HCT116 (cell line): ENCODE measurements around the gene TMEM143. TPM values are rescaled to one million over a fixed set of nuclear protein-coding genes. Genes with fewer than 3 reads are reported as not detected.
A peak's percentile ranks its signal among the peaks of the same experiment; 100 is the strongest.

Experiments used
- ATAC-seq: fragments of 200-7000 bp; cut with Tn5 transposase; 2 replicates; pipeline ENCODE4 v1.9.1; 2020; ENCODE audit warnings: mild to moderate bottlenecking, moderate library complexity
- BruUV-seq: library from RNA; stranded (reverse); fragments of 400-500 nt; replicated peaks from 2 replicates; lab custom pipeline; 2021; lab: Mats Ljungman, UMichigan
- CTCF ChIA-PET: fragments of 300-600 bp; sonication (Branson Sonifier 250); formaldehyde crosslinking; loops from one replicate; lab custom pipeline; 2021; ENCODE audit warnings: antibody characterized with exemption; lab: Charles Lee
- POLR2A ChIA-PET: fragments of 300-600, 350-600 bp; sonication (Branson Sonifier 250); formaldehyde crosslinking; loops from one replicate; lab custom pipeline; 2021; ENCODE audit warnings: antibody characterized with exemption; lab: Charles Lee
- RAD21 ChIA-PET, 2 experiments: fragments of 300-600 bp; sonication (Branson Sonifier 250); formaldehyde crosslinking; loops; one replicate each; lab custom pipeline; 2023; ENCODE audit warnings: low total read pairs in 2 of 2; ENCODE audit not compliant: uncharacterized antibody in 2 of 2, unreplicated experiment in 2 of 2, low non-redundant PET in 1 of 2; lab: Charles Lee
- DNase-seq: peaks from one replicate; pipeline ENCODE4 v3.0.0-alpha.2; 2010; ENCODE audit warnings: low read depth, low spot score
- H2AFZ ChIP-seq: fragments of 200-600 bp; shearing (Covaris generic), sonication (generic); 2 replicates; pipeline ENCODE4 v1.6.1; 2017; ENCODE audit warnings: low read depth, mixed run types, mixed read lengths, antibody characterized with exemption, low read length; ENCODE audit not compliant: poor library complexity, severe bottlenecking
- H3K27ac ChIP-seq: 2 replicates; pipeline ENCODE4 v1.5.1; 2012; ENCODE audit warnings: low read depth, low read length
- H3K27me3 ChIP-seq: fragments of 200-600 bp; sonication (generic); 2 replicates; pipeline ENCODE4 v1.6.1; 2016; ENCODE audit warnings: mixed run types, low read length, mixed read lengths; ENCODE audit not compliant: insufficient read depth
- H3K36me3 ChIP-seq, 2 experiments: fragments of 200-500 bp in 1 of 2; fragments of 200-600 bp in 1 of 2; sonication (Bioruptor generic) in 1 of 2; sonication (generic) in 1 of 2; 2 replicates each; pipeline versions ENCODE4 v1.5.1 to v1.6.1; 2014 to 2016; ENCODE audit warnings: low read length in 2 of 2, inconsistent platforms in 1 of 2, mixed read lengths in 1 of 2, mixed run types in 1 of 2; ENCODE audit not compliant: insufficient read depth in 2 of 2, control insufficient read depth in 1 of 2
- H3K4me1 ChIP-seq, 2 experiments: fragments of 200-600 bp in 1 of 2; sonication (generic) in 1 of 2; 2 replicates each; pipeline versions ENCODE4 v1.5.1 to v1.6.1; 2012 to 2017; ENCODE audit warnings: low read length in 2 of 2, inconsistent platforms in 1 of 2, mild to moderate bottlenecking in 1 of 2, mixed read lengths in 1 of 2, mixed run types in 1 of 2, moderate library complexity in 1 of 2; ENCODE audit not compliant: insufficient read depth in 2 of 2, control insufficient read depth in 1 of 2
- H3K4me2 ChIP-seq: fragments of 200-600 bp; sonication (generic); 2 replicates; pipeline ENCODE4 v1.6.1; 2017; ENCODE audit warnings: mixed run types, low read length, mixed read lengths
- H3K4me3 ChIP-seq, 2 experiments: fragments of 200-600 bp in 1 of 2; sonication (generic) in 1 of 2; replicated peaks in 1 of 2; 2 replicates each; pipeline ENCODE4 v1.5.1; 2011 to 2016; ENCODE audit warnings: low read length in 2 of 2, control low read depth in 1 of 2, low read depth in 1 of 2, mild to moderate bottlenecking in 1 of 2, mixed read lengths in 1 of 2, mixed run types in 1 of 2
- H3K79me2 ChIP-seq: fragments of 200-600 bp; sonication (generic); 2 replicates; pipeline ENCODE4 v1.6.1; 2017; ENCODE audit warnings: mild to moderate bottlenecking, mixed run types, low read length, moderate library complexity, mixed read lengths; ENCODE audit not compliant: insufficient read depth
- H3K9ac ChIP-seq: fragments of 200-600 bp; sonication (generic); 2 replicates; pipeline ENCODE4 v1.6.1; 2016; ENCODE audit warnings: low read length, mixed read lengths
- H3K9me2 ChIP-seq: fragments of 200-600 bp; sonication (generic), shearing (Covaris generic); 2 replicates; pipeline ENCODE4 v1.6.1; 2017; ENCODE audit warnings: mixed run types, mild to moderate bottlenecking, moderate library complexity; ENCODE audit not compliant: insufficient read depth
- H3K9me3 ChIP-seq, 2 experiments: fragments of 200-500 bp in 1 of 2; fragments of 200-600 bp in 1 of 2; sonication (Bioruptor generic) in 1 of 2; sonication (generic) in 1 of 2; 2 replicates each; pipeline ENCODE4 v1.6.1; 2014 to 2017; ENCODE audit warnings: low read length in 2 of 2, mixed read lengths in 2 of 2, inconsistent platforms in 1 of 2, low read depth in 1 of 2, mild to moderate bottlenecking in 1 of 2, mixed run types in 1 of 2, moderate library complexity in 1 of 2; ENCODE audit not compliant: control insufficient read depth in 1 of 2, insufficient read depth in 1 of 2
- H4K20me1 ChIP-seq: fragments of 200-600 bp; sonication (generic), shearing (Covaris generic); 2 replicates; pipeline ENCODE4 v1.6.1; 2017; ENCODE audit warnings: mixed run types, mild to moderate bottlenecking, moderate library complexity; ENCODE audit not compliant: insufficient read depth
- CBX3 ChIP-seq: IDR thresholded peaks from 2 replicates; pipeline ENCODE4 v1.6.1; 2012; ENCODE audit warnings: low read depth
- CEBPB ChIP-seq: IDR thresholded peaks from 2 replicates; pipeline ENCODE4 v1.6.1; 2012; ENCODE audit warnings: low read depth
- CTCF ChIP-seq, 3 experiments: fragments of 200-600 bp in 1 of 3; sonication (generic) in 1 of 3; IDR thresholded peaks in 2 of 3; conservative IDR thresholded peaks in 1 of 3; 2 replicates each; pipeline ENCODE4 v1.5.1; 2012 to 2017; ENCODE audit warnings: low read depth in 2 of 3, low read length in 2 of 3, antibody characterized with exemption in 1 of 3, borderline replicate concordance in 1 of 3, control low read depth in 1 of 3, mild to moderate bottlenecking in 1 of 3, mixed read lengths in 1 of 3, mixed run types in 1 of 3, moderate library complexity in 1 of 3; ENCODE audit not compliant: insufficient read depth in 1 of 3
- EGR1 ChIP-seq: IDR thresholded peaks from 2 replicates; pipeline ENCODE4 v1.6.1; 2012; ENCODE audit warnings: low read depth
- ELF1 ChIP-seq: IDR thresholded peaks from 2 replicates; pipeline ENCODE4 v1.6.1; 2012; ENCODE audit warnings: low read depth, borderline replicate concordance
- EZH2 ChIP-seq: fragments of 200-600 bp; sonication (generic); IDR thresholded peaks from 2 replicates; pipeline ENCODE4 v1.6.1; 2017; ENCODE audit warnings: antibody characterized with exemption, mixed run types
- EZH2phosphoT487 ChIP-seq: fragments of 200-600 bp; IDR thresholded peaks from 2 replicates; pipeline ENCODE4 v1.6.1; 2018; ENCODE audit warnings: antibody characterized with exemption, borderline replicate concordance
- FOSL1 ChIP-seq: IDR thresholded peaks from 2 replicates; pipeline ENCODE4 v1.6.1; 2012; ENCODE audit warnings: low read depth
- JUND ChIP-seq: IDR thresholded peaks from 2 replicates; pipeline ENCODE4 v1.6.1; 2012
- MAX ChIP-seq: IDR thresholded peaks from 2 replicates; pipeline ENCODE4 v1.6.1; 2012
- POLR2A ChIP-seq: IDR thresholded peaks from 2 replicates; pipeline ENCODE4 v1.7.0; 2011; ENCODE audit warnings: borderline replicate concordance; ENCODE audit not compliant: insufficient read depth, insufficient read length; ENCODE audit errors: extremely low read depth
- POLR2AphosphoS5 ChIP-seq: IDR thresholded peaks from 2 replicates; pipeline ENCODE4 v1.6.1; 2011; ENCODE audit warnings: mild to moderate bottlenecking, low read depth, low read length, moderate library complexity
- RAD21 ChIP-seq: IDR thresholded peaks from 2 replicates; pipeline ENCODE4 v1.6.1; 2012; ENCODE audit warnings: low read depth, mild to moderate bottlenecking
- REST ChIP-seq: IDR thresholded peaks from 2 replicates; pipeline ENCODE4 v1.6.1; 2012; ENCODE audit warnings: low read depth
- SIN3A ChIP-seq: IDR thresholded peaks from 2 replicates; pipeline ENCODE4 v1.6.1; 2012; ENCODE audit warnings: low read depth
- SP1 ChIP-seq: IDR thresholded peaks from 2 replicates; pipeline ENCODE4 v1.6.1; 2012; ENCODE audit warnings: low read depth
- SRF ChIP-seq: IDR thresholded peaks from 2 replicates; pipeline ENCODE4 v1.6.1; 2012; ENCODE audit warnings: low read depth
- TCF7L2 ChIP-seq: IDR thresholded peaks from 2 replicates; pipeline ENCODE4 v1.7.0; 2011; ENCODE audit warnings: borderline replicate concordance, inconsistent platforms; ENCODE audit not compliant: insufficient read depth, insufficient read length; ENCODE audit errors: extremely low read depth
- YY1 ChIP-seq: IDR thresholded peaks from 2 replicates; pipeline ENCODE4 v1.6.1; 2011; ENCODE audit warnings: low read length, low read depth, moderate library complexity, mild to moderate bottlenecking; ENCODE audit not compliant: insufficient replicate concordance; ENCODE audit errors: extremely low read depth
- ZFX ChIP-seq: fragments of 450-650 bp; IDR thresholded peaks from 2 replicates; pipeline ENCODE4 v1.6.1; 2017
- ZNF274 ChIP-seq: fragments of 200-500 bp; sonication (Bioruptor generic); IDR thresholded peaks from 2 replicates; pipeline ENCODE4 v1.6.1; 2014; ENCODE audit warnings: mild to moderate bottlenecking, low read depth, low read length, inconsistent platforms
- intact Hi-C: fragments of 100-400 bp; cut with micrococcal nuclease; formaldehyde crosslinking; loops from 2 replicates; pipeline ENCODE4 v1.10.0; 2022
- total RNA-seq: library from RNA; stranded (reverse); gene quantifications from one replicate; pipeline ENCODE4 v1.2.1, GENCODE V29; 2021; ENCODE audit not compliant: unreplicated experiment

TMEM143 gene
- total RNA-seq, 1 experiment from 2014 or later, result 13.2 TPM

GRCh38 chr19:48397263-48398101, 33.7 kb upstream of the TMEM143 start (continued):
- TF ChIP-seq TCF7L2, result no peak
- TF ChIP-seq SIN3A, result no peak
- TF ChIP-seq MAX, result no peak
- no peak for TF ChIP-seq SP1
- no peak for TF ChIP-seq YY1
- TF ChIP-seq RAD21, result no peak
- no peak for TF ChIP-seq CEBPB

GRCh38 chr19:48396824-48397176, 33.1 kb upstream of the TMEM143 start:
- BruUV-seq, result no TSS peak
- ChIA-PET POLR2A (no interaction called here), RAD21 (no interaction called here), CTCF (no interaction called here)
- intact Hi-C loops, result loop anchor here (5.0 to 10.0 kb wide), 3 partner anchors 34 to 98 kb away; partner anchors contain the start of genes EMP3, SYNGR4 and TMEM143
- no peak for ATAC-seq
- peaks cover 24 to 74% of the 10 kb centered on the region in 2 experiments for H3K4me1 ChIP-seq
- H3K9ac ChIP-seq, result peak overlapping the region; percentile 92
- no peak overlapping the region; a peak in 1 of 4 replicates for H3K4me3 ChIP-seq
- H2AFZ ChIP-seq, result no peak overlapping the region
- H3K27ac ChIP-seq, result no peak overlapping the region
- no peaks in the 10 kb centered on the region for H3K9me3 ChIP-seq
- no peaks in the 10 kb centered on the region for H3K27me3 ChIP-seq
- peak overlapping the region; percentile 76 for H3K4me2 ChIP-seq
- H3K36me3 ChIP-seq, result no peaks in the 10 kb centered on the region
- H3K9me2 ChIP-seq, result no peaks in the 10 kb centered on the region
- H4K20me1 ChIP-seq, result no peaks in the 10 kb centered on the region
- DNase-seq, result no peak
- H3K79me2 ChIP-seq, result peaks cover 27% of the 10 kb centered on the region
- no peak for TF ChIP-seq CTCF (IDR thresholded peaks at IDR 0.05 in 2 of 3, conservative IDR thresholded peaks at IDR 0.05 in 1 of 3; ENCODE audit: borderline replicate concordance in 1 of 3, insufficient read depth in 1 of 3, low read depth in 2 of 3, low read length in 2 of 3)
- TF ChIP-seq YY1, result no peak
- no peak for TF ChIP-seq FOSL1
- TF ChIP-seq TCF7L2, result no peak
- TF ChIP-seq REST, result no peak
- no peak; the same call in none of the 2 replicates for TF ChIP-seq POLR2AphosphoS5
- TF ChIP-seq ELF1, result no peak
- TF ChIP-seq SP1, result no peak
- no peak for TF ChIP-seq ZFX
- no peak for TF ChIP-seq CBX3
- no peak for TF ChIP-seq SRF
- TF ChIP-seq JUND, result no peak
- no peak for TF ChIP-seq POLR2A
- no peak for TF ChIP-seq SIN3A
- TF ChIP-seq EGR1, result no peak
- TF ChIP-seq EZH2, result no peak
- TF ChIP-seq ZNF274, result no peak
- no peak for TF ChIP-seq EZH2phosphoT487
- no peak for TF ChIP-seq RAD21
